ENCODE results near the gene MAP2K2.

Gene MAP2K2

GRCh38 chr19:4075373-4075772 lies 48.5 kb downstream of the MAP2K2 start:
- no peak for DNase-seq

- no peak for DNase-seq
Observed at GRCh38 chr19:4071610-4072009, 52.3 kb downstream of the MAP2K2 start.

- DNase-seq = no peak
Observed at GRCh38 chr19:4069331-4069959, 54.5 kb downstream of the MAP2K2 start.

GRCh38 chr19:4068047-4068966 lies 55.6 kb downstream of the MAP2K2 start:
- no peak for DNase-seq

- DNase-seq = no peak
Observed at GRCh38 chr19:4067396-4068046, 56.4 kb downstream of the MAP2K2 start.

- peak; percentile 80 for DNase-seq
Observed at GRCh38 chr19:4066682-4067395, 57.1 kb downstream of the MAP2K2 start, which contains the start of gene ZBTB7A. Gene ZBTB7A (minus strand): TSS chr19:4066899. CDS start chr19:4055232, 11,667 bp downstream.

GRCh38 chr19:4066176-4066606 lies 57.7 kb downstream of the MAP2K2 start:
- DNase-seq = no peak

- DNase-seq = peak; percentile 96
Observed at GRCh38 chr19:4065430-4066175, 58.3 kb downstream of the MAP2K2 start.

GRCh38 chr19:4064496-4065260 lies 59.2 kb downstream of the MAP2K2 start:
- peak; percentile 37 for DNase-seq

GRCh38 chr19:4064149-4064495 lies 59.8 kb downstream of the MAP2K2 start:
- DNase-seq = peak; percentile 40

- DNase-seq = no peak
Observed at GRCh38 chr19:4063369-4064148, 60.4 kb downstream of the MAP2K2 start.

- DNase-seq = no peak
Observed at GRCh38 chr19:4062419-4063368, 61.2 kb downstream of the MAP2K2 start.

GRCh38 chr19:4061683-4062418 lies 62.1 kb downstream of the MAP2K2 start:
- no peak for DNase-seq

GRCh38 chr19:4061178-4061682 lies 62.7 kb downstream of the MAP2K2 start:
- DNase-seq = no peak

GRCh38 chr19:4060621-4061177 lies 63.2 kb downstream of the MAP2K2 start:
- DNase-seq = no peak

GRCh38 chr19:4059891-4060620 lies 63.9 kb downstream of the MAP2K2 start:
- no peak for DNase-seq

GRCh38 chr19:4059453-4059871 lies 64.5 kb downstream of the MAP2K2 start:
- no peak for DNase-seq

Measured in EL (cell line).